Kidney (tissue), 14 donors: ENCODE results near the gene DYNC1I2. TPM values are rescaled to one million over a fixed set of nuclear protein-coding genes. Genes with fewer than 3 reads are reported as not detected.

ENCODE experiments used
- DNase-seq, 5 donors: peaks; one replicate each; pipeline ENCODE4 v3.0.0-alpha.2; 2013 to 2020
- FAIRE-seq: peaks from 2 replicates; lab custom pipeline; 2012; peaks lifted over from hg19 to GRCh38; lab: Jason Lieb, UNC
- H3K27ac ChIP-seq, 2 donors: one replicate each; pipeline ENCODE4 v1.7.0; 2013; ENCODE audit warnings: low read depth in 2 of 2, low read length in 2 of 2, inconsistent platforms in 1 of 2
- H3K27me3 ChIP-seq: one replicate; pipeline ENCODE4 v1.7.1; 2013; ENCODE audit warnings: low read length, inconsistent platforms; ENCODE audit not compliant: control insufficient read depth, insufficient read depth
- H3K36me3 ChIP-seq, 3 donors: one replicate each; pipeline versions ENCODE4 v1.7.0 to v1.7.1; 2013; ENCODE audit warnings: low read length in 3 of 3, control low read depth in 1 of 3, inconsistent platforms in 1 of 3; ENCODE audit not compliant: insufficient read depth in 3 of 3, control insufficient read depth in 2 of 3
- H3K4me1 ChIP-seq, 3 donors: one replicate each; pipeline versions ENCODE4 v1.7.0 to v1.7.1; 2013; ENCODE audit warnings: low read length in 3 of 3, inconsistent platforms in 1 of 3, low read depth in 1 of 3; ENCODE audit not compliant: control insufficient read depth in 2 of 3, insufficient read depth in 2 of 3
- H3K4me3 ChIP-seq, 3 donors: one replicate each; pipeline versions ENCODE4 v1.7.0 to v1.8.1; 2013; ENCODE audit warnings: low read length in 3 of 3, control low read depth in 1 of 3, inconsistent platforms in 1 of 3
- H3K9ac ChIP-seq, 3 donors: one replicate each; pipeline versions ENCODE4 v1.7.0 to v1.7.1; 2013; ENCODE audit warnings: low read length in 3 of 3, control low read depth in 1 of 3, inconsistent platforms in 1 of 3
- H3K9me3 ChIP-seq, 3 donors: one replicate each; pipeline versions ENCODE4 v1.7.0 to v1.7.1; 2013; ENCODE audit warnings: low read length in 3 of 3, control low read depth in 1 of 3, inconsistent platforms in 1 of 3; ENCODE audit not compliant: control insufficient read depth in 2 of 3, insufficient read depth in 1 of 3
- intact Hi-C: fragments of 100-400 bp; cut with DNase I; formaldehyde crosslinking; loops from one replicate; pipeline ENCODE4 v1.11.1; 2022
- polyA plus RNA-seq: library from polyadenylated mRNA; stranded (reverse); fragments of 350-450 nt; fragmentation: Illumina TruSeq; extraction: RNeasy Lipid Tissue Mini Kit (QIAGEN cat#74804); gene quantifications from one replicate; pipeline ENCODE4 v1.2.3, GENCODE V29; 2014; ENCODE audit warnings: low read depth, low replicate concordance; ENCODE audit not compliant: insufficient read depth
- total RNA-seq: library from RNA; stranded (reverse); fragmentation: NEBNext Ultra II Directional; extraction: Animal tissue kit (Norgen Biotek cat#: 25700); gene quantifications from one replicate; pipeline ENCODE4 v1.2.1, GENCODE V29; 2021
- TF ChIP-seq, protein P1 (sequence below): IDR thresholded peaks from 3 replicates; pipeline ENCODE4 v1.5.1; 2012; ENCODE audit warnings: mild to moderate bottlenecking, moderate library complexity, borderline replicate concordance; ENCODE audit not compliant: insufficient read depth; ENCODE audit errors: extremely low read depth
- donor health status: control.
- donor health status: control.
- donor health status: control.
- donor health status: control.
- donor health status: control.
- donor health status: DM: yes; HTN: yes; CAD: no.
- donor health status: Normal renal cell carcinoma (clear cell type).

DYNC1I2 gene
- total and polyA plus RNA-seq, 2 donors from 2014 or later = 81.7 to 108 TPM

- TF ChIP-seq, protein P1, sequence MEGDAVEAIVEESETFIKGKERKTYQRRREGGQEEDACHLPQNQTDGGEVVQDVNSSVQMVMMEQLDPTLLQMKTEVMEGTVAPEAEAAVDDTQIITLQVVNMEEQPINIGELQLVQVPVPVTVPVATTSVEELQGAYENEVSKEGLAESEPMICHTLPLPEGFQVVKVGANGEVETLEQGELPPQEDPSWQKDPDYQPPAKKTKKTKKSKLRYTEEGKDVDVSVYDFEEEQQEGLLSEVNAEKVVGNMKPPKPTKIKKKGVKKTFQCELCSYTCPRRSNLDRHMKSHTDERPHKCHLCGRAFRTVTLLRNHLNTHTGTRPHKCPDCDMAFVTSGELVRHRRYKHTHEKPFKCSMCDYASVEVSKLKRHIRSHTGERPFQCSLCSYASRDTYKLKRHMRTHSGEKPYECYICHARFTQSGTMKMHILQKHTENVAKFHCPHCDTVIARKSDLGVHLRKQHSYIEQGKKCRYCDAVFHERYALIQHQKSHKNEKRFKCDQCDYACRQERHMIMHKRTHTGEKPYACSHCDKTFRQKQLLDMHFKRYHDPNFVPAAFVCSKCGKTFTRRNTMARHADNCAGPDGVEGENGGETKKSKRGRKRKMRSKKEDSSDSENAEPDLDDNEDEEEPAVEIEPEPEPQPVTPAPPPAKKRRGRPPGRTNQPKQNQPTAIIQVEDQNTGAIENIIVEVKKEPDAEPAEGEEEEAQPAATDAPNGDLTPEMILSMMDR = no peak
- Histone ChIP-seq H3K9ac (no peak overlapping the region), H3K9me3 (no peaks in the 10 kb centered on the region), H3K4me3 (no peak overlapping the region), H3K4me1 (peaks cover 0 to 2% (median under 1%) of the 10 kb centered on the region in 3 donors), H3K27ac (no peak overlapping the region), H3K27me3 (no peaks in the 10 kb centered on the region), H3K36me3 (peaks cover 14 to 18% (median 18%) of the 10 kb centered on the region in 3 donors)
- FAIRE-seq = no peak
- no peak for DNase-seq
- intact Hi-C loops = no loop called here
Observed at GRCh38 chr2:171729952-171730317, 42.7 kb downstream of the DYNC1I2 start.

GRCh38 chr2:171735991-171736710 is 48.9 kb downstream of the DYNC1I2 start:
- intact Hi-C loops = no loop called here
- Histone ChIP-seq H3K9ac (no peak overlapping the region), H3K9me3 (no peaks in the 10 kb centered on the region), H3K27me3 (no peaks in the 10 kb centered on the region), H3K4me1 (peaks cover 2 to 12% (median 5%) of the 10 kb centered on the region in 3 donors), H3K27ac (no peak overlapping the region), H3K36me3 (peaks cover 0 to 6% (median 4%) of the 10 kb centered on the region in 3 donors), H3K4me3 (no peak overlapping the region)
- TF ChIP-seq, protein P1 = no peak
- FAIRE-seq (no peak), DNase-seq (peak in 2 of 5 donors; percentile 26 to 47)

DNA sequence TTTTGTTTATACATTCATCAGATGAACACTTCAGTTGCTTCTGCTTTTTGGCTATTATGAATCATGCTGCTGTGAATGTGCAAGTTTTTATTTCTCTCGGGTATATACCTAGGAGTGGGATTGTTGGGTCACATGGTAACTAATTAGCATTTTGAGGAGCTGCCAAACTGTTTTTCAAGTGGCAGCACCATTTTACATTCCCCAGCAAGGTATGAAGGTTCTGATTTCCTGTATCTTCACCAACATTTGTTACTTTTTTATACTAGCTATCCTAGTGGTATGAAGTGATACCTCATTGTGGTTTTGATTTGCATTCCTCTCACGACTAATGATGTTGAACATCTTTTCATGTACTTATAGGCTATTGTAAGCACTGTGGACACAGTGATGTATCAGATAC is 53.9 kb downstream of the DYNC1I2 start:
- FAIRE-seq (no peak), DNase-seq (no peak)
- Histone ChIP-seq H3K27me3 (no peaks in the 10 kb centered on the region), H3K4me1 (peaks cover 0 to 3% (median 2%) of the 10 kb centered on the region in 3 donors), H3K9me3 (no peaks in the 10 kb centered on the region), H3K36me3 (peaks cover 3 to 15% (median 5%) of the 10 kb centered on the region in 3 donors), H3K27ac (no peak overlapping the region), H3K4me3 (no peak overlapping the region), H3K9ac (no peak overlapping the region)
- TF ChIP-seq, protein P1 = no peak
- intact Hi-C loops = no loop called here

- FAIRE-seq (no peak), DNase-seq (no peak)
- no peaks in the 10 kb centered on the region for H3K9me3 ChIP-seq
- H3K27me3 ChIP-seq = no peaks in the 10 kb centered on the region
- no peaks in the 10 kb centered on the region for H3K4me1 ChIP-seq
- H3K36me3 ChIP-seq = peaks cover 4 to 19% (median 10%) of the 10 kb centered on the region in 3 donors
- H3K27ac ChIP-seq = no peak overlapping the region
- H3K9ac ChIP-seq = no peak overlapping the region
- no peak overlapping the region for H3K4me3 ChIP-seq
- intact Hi-C loops = no loop called here
- TF ChIP-seq, protein P1 = no peak
Observed at GRCh38 chr2:171742760-171743159, 55.5 kb downstream of the DYNC1I2 start.
